H9 (cell line): Measurements from ENCODE around the gene XPR1. TPM values are rescaled to one million over a fixed set of nuclear protein-coding genes. Genes with fewer than 3 reads are reported as not detected.
A peak's percentile ranks its signal among the peaks of the same experiment; 100 is the strongest.

ENCODE experiments used
- DNase-seq: peaks from one replicate; pipeline ENCODE4 v3.0.0-alpha.2; 2017
- H2AFZ ChIP-seq: one replicate; pipeline ENCODE4 v1.6.1; 2013; ENCODE audit warnings: mild to moderate bottlenecking, low read length, control low read depth, moderate library complexity
- H2AK5ac ChIP-seq: 2 replicates; pipeline ENCODE4 v1.6.1; 2013; ENCODE audit warnings: low read length, control low read depth, mixed read lengths; ENCODE audit not compliant: insufficient read length
- H2BK120ac ChIP-seq: one replicate; pipeline ENCODE4 v1.6.1; 2013; ENCODE audit warnings: low read depth, mild to moderate bottlenecking, low read length, control low read depth, inconsistent platforms; ENCODE audit not compliant: poor library complexity, severe bottlenecking
- H2BK12ac ChIP-seq: 2 replicates; pipeline ENCODE4 v1.6.1; 2013; ENCODE audit warnings: low read length, control low read depth, mixed read lengths, low read depth; ENCODE audit not compliant: insufficient read length
- H2BK15ac ChIP-seq: 2 replicates; pipeline ENCODE4 v1.6.1; 2013; ENCODE audit warnings: low read depth, low read length, control low read depth
- H2BK20ac ChIP-seq: one replicate; pipeline ENCODE4 v1.6.1; 2013; ENCODE audit warnings: low read depth, mild to moderate bottlenecking, low read length, control low read depth, inconsistent platforms; ENCODE audit not compliant: poor library complexity, severe bottlenecking
- H2BK5ac ChIP-seq: 2 replicates; pipeline ENCODE4 v1.6.1; 2013; ENCODE audit warnings: low read length, control low read depth, mixed read lengths; ENCODE audit not compliant: insufficient read length
- H3K14ac ChIP-seq: 2 replicates; pipeline ENCODE4 v1.6.1; 2013; ENCODE audit warnings: low read length, control low read depth; ENCODE audit not compliant: insufficient read depth
- H3K18ac ChIP-seq: 2 replicates; pipeline ENCODE4 v1.6.1; 2013; ENCODE audit warnings: low read depth, mild to moderate bottlenecking, mixed read lengths, low read length, control low read depth; ENCODE audit not compliant: insufficient read length
- H3K23ac ChIP-seq: 2 replicates; pipeline ENCODE4 v1.6.1; 2013; ENCODE audit warnings: low read length, control low read depth, mixed read lengths, low read depth; ENCODE audit not compliant: insufficient read length
- H3K23me2 ChIP-seq: 2 replicates; pipeline ENCODE4 v1.6.1; 2013; ENCODE audit warnings: low read depth, mild to moderate bottlenecking, mixed read lengths, low read length, control low read depth; ENCODE audit not compliant: insufficient read length, poor library complexity, severe bottlenecking
- H3K27ac ChIP-seq: 2 replicates; pipeline ENCODE4 v1.5.1; 2013; ENCODE audit warnings: low read length, control low read depth, mixed read lengths, low read depth; ENCODE audit not compliant: insufficient read length
- H3K27me3 ChIP-seq: 2 replicates; pipeline ENCODE4 v1.6.1; 2013; ENCODE audit warnings: low read length, control low read depth, inconsistent platforms; ENCODE audit not compliant: insufficient read depth
- H3K4ac ChIP-seq: 2 replicates; pipeline ENCODE4 v1.6.1; 2013; ENCODE audit warnings: low read depth, mild to moderate bottlenecking, control low read depth, inconsistent platforms, low read length, moderate library complexity
- H3K4me1 ChIP-seq: 2 replicates; pipeline ENCODE4 v1.6.1; 2013; ENCODE audit warnings: low read length, control low read depth, inconsistent platforms; ENCODE audit not compliant: insufficient read depth
- H3K4me2 ChIP-seq: 2 replicates; pipeline ENCODE4 v1.6.1; 2013; ENCODE audit warnings: low read length, control low read depth, mixed read lengths; ENCODE audit not compliant: insufficient read length, insufficient read depth
- H3K56ac ChIP-seq: 2 replicates; pipeline ENCODE4 v1.6.1; 2013; ENCODE audit warnings: low read depth, mild to moderate bottlenecking, mixed read lengths, low read length, control low read depth; ENCODE audit not compliant: insufficient read length
- H3K79me1 ChIP-seq: 2 replicates; pipeline ENCODE4 v1.6.1; 2013; ENCODE audit warnings: low read depth, mild to moderate bottlenecking, moderate library complexity, low read length, control low read depth, inconsistent platforms; ENCODE audit not compliant: insufficient read depth, poor library complexity, severe bottlenecking
- H3K79me2 ChIP-seq: 2 replicates; pipeline ENCODE4 v1.6.1; 2013; ENCODE audit warnings: low read length, control low read depth, inconsistent platforms; ENCODE audit not compliant: insufficient read depth
- H3K9ac ChIP-seq: 2 replicates; pipeline ENCODE4 v1.6.1; 2013; ENCODE audit warnings: low read length, control low read depth, mixed read lengths; ENCODE audit not compliant: insufficient read length; ENCODE audit errors: extremely low read depth
- H3K9me3 ChIP-seq: one replicate; pipeline ENCODE4 v1.6.1; 2013; ENCODE audit warnings: low read depth, low read length, inconsistent platforms; ENCODE audit not compliant: control insufficient read depth
- H3T11ph ChIP-seq: one replicate; pipeline ENCODE4 v1.6.1; 2013; ENCODE audit warnings: mild to moderate bottlenecking, low read length, control low read depth, inconsistent platforms
- H4K20me1 ChIP-seq: one replicate; pipeline ENCODE4 v1.6.1; 2013; ENCODE audit not compliant: control insufficient read depth, insufficient read length, insufficient read depth
- H4K5ac ChIP-seq: 2 replicates; pipeline ENCODE4 v1.6.1; 2013; ENCODE audit warnings: low read depth, mild to moderate bottlenecking, mixed read lengths, low read length, control low read depth; ENCODE audit not compliant: insufficient read length
- H4K8ac ChIP-seq: replicated peaks from 2 replicates; pipeline ENCODE4 v1.6.1; 2013; ENCODE audit warnings: low read length, control low read depth, mixed read lengths, low read depth; ENCODE audit not compliant: insufficient read length
- H4K91ac ChIP-seq: 2 replicates; pipeline ENCODE4 v1.6.1; 2013; ENCODE audit warnings: low read depth, mild to moderate bottlenecking, moderate library complexity, mixed read lengths, low read length, control low read depth; ENCODE audit not compliant: insufficient read length
- H3K27ac Mint-ChIP-seq, 3 experiments: 2 replicates in 2 of 3; 3 replicates in 1 of 3; pipeline ENCODE4 v1.8.0; 2020 to 2021; ENCODE audit warnings: mixed read lengths in 3 of 3, mild to moderate bottlenecking in 1 of 3, moderate library complexity in 1 of 3
- H3K27me3 Mint-ChIP-seq: 2 replicates; pipeline ENCODE4 v1.8.0; 2021; ENCODE audit warnings: low read depth, mild to moderate bottlenecking, moderate library complexity, mixed read lengths
- H3K36me3 Mint-ChIP-seq, 3 experiments: 2 replicates in 2 of 3; 3 replicates in 1 of 3; pipeline ENCODE4 v1.8.0; 2020 to 2021; ENCODE audit warnings: low read depth in 3 of 3, mixed read lengths in 3 of 3; ENCODE audit not compliant: insufficient read depth in 1 of 3
- H3K4me1 Mint-ChIP-seq, 2 experiments: 2 replicates each; pipeline ENCODE4 v1.8.0; 2020; ENCODE audit warnings: mixed read lengths in 2 of 2
- H3K4me3 Mint-ChIP-seq, 2 experiments: 2 replicates in 1 of 2; 3 replicates in 1 of 2; pipeline ENCODE4 v1.8.0; 2020 to 2021; ENCODE audit warnings: mild to moderate bottlenecking in 2 of 2, mixed read lengths in 2 of 2, moderate library complexity in 1 of 2
- H3K9me3 Mint-ChIP-seq, 2 experiments: 2 replicates in 1 of 2; 3 replicates in 1 of 2; pipeline ENCODE4 v1.8.0; 2020; ENCODE audit warnings: mild to moderate bottlenecking in 2 of 2, mixed read lengths in 2 of 2, moderate library complexity in 1 of 2
- WGBS: extraction: QIAGEN DNeasy Blood & Tissue Kit; methylation state at CpG from one replicate; pipeline ENCODE4 v1.1.7; 2013; ENCODE audit warnings: missing lambda C conversion rate, low lambda C conversion rate, mixed read lengths; ENCODE audit not compliant: insufficient read length; ENCODE audit errors: extremely low coverage; 5-methylcytosine and 5-hydroxymethylcytosine counted together
- total RNA-seq: library from RNA; stranded (reverse); gene quantifications from 2 replicates; pipeline ENCODE4 v1.2.1, GENCODE V29; 2021
- TF ChIP-seq, protein P1 (sequence below): fragments of 200-600 bp; sonication (generic); conservative IDR thresholded peaks from 3 replicates; pipeline ENCODE4 v1.8.0; 2021; ENCODE audit warnings: antibody characterized with exemption, mild to moderate bottlenecking

XPR1 gene
- total RNA-seq, 1 experiment from 2014 or later, result 34.1 TPM

DNA sequence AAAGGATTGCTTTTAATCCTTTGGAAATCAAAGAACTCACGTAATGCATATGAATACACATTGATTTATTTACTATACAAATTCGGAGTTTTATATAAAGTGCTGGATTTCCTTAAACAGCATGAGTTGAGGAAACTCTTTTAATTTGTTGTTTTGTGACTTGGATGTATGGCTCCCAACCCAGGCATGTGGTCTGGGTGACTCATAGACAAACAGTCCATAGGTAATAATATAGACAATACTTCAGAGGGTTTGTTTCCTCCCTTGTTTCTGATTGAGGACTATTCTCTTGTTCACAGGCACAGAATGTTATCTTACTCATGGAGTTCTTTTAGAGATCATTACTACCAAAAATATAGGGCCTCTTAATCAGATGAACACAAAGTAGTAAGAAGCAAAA is 43.8 kb downstream of the XPR1 start:
- TF ChIP-seq, protein P1, sequence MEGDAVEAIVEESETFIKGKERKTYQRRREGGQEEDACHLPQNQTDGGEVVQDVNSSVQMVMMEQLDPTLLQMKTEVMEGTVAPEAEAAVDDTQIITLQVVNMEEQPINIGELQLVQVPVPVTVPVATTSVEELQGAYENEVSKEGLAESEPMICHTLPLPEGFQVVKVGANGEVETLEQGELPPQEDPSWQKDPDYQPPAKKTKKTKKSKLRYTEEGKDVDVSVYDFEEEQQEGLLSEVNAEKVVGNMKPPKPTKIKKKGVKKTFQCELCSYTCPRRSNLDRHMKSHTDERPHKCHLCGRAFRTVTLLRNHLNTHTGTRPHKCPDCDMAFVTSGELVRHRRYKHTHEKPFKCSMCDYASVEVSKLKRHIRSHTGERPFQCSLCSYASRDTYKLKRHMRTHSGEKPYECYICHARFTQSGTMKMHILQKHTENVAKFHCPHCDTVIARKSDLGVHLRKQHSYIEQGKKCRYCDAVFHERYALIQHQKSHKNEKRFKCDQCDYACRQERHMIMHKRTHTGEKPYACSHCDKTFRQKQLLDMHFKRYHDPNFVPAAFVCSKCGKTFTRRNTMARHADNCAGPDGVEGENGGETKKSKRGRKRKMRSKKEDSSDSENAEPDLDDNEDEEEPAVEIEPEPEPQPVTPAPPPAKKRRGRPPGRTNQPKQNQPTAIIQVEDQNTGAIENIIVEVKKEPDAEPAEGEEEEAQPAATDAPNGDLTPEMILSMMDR, result no peak
- H4K20me1 ChIP-seq, result no peaks in the 10 kb centered on the region
- H2AFZ ChIP-seq, result no peak overlapping the region
- DNase-seq, result no peak
- H3K23ac ChIP-seq, result no peak overlapping the region
- H2BK5ac ChIP-seq, result no peak overlapping the region
- H3K23me2 ChIP-seq, result no peaks in the 10 kb centered on the region
- H3K27me3 ChIP-seq, result no peaks in the 10 kb centered on the region
- no peak overlapping the region for H4K8ac ChIP-seq
- Mint-ChIP-seq H3K36me3 (peaks cover 0 to 7% (median 5%) of the 10 kb centered on the region in 3 experiments; a peak in 6 of 7 replicates), H3K27me3 (no peaks in the 10 kb centered on the region), H3K9me3 (peaks cover 6 to 7% of the 10 kb centered on the region in 2 experiments), H3K27ac (0 out of 7 replicates have a peak overlapping the region, but pooled peaks of 2 of the 3 experiments have one; percentile 12 to 31), H3K4me3 (no peak overlapping the region), H3K4me1 (peaks cover 25 to 30% of the 10 kb centered on the region in 2 experiments)
- no peak overlapping the region for H2BK120ac ChIP-seq
- no peak overlapping the region for H3K4ac ChIP-seq
- H4K5ac ChIP-seq, result no peak overlapping the region
- H3K79me2 ChIP-seq, result no peaks in the 10 kb centered on the region; the same call in 1 of the 2 replicates
- no peaks in the 10 kb centered on the region for H3K79me1 ChIP-seq
- H2AK5ac ChIP-seq, result no peak overlapping the region
- H2BK12ac ChIP-seq, result no peak overlapping the region
- H3K9ac ChIP-seq, result no peak overlapping the region
- H3K9me3 ChIP-seq, result no peaks in the 10 kb centered on the region
- no CpG with 5 or more reads among the region's 2 CpGs for WGBS
- H3T11ph ChIP-seq, result no peak overlapping the region
- no peak overlapping the region for H2BK15ac ChIP-seq
- H3K56ac ChIP-seq, result no peak overlapping the region
- H2BK20ac ChIP-seq, result no peak overlapping the region
- no peaks in the 10 kb centered on the region for H3K4me1 ChIP-seq
- no peak overlapping the region for H3K4me2 ChIP-seq
- no peak overlapping the region for H3K18ac ChIP-seq
- no peak overlapping the region for H3K27ac ChIP-seq
- H3K14ac ChIP-seq, result no peak overlapping the region
- no peak overlapping the region for H4K91ac ChIP-seq
